ENCODE results near the gene SDHAF2. TPM values are rescaled to one million over a fixed set of nuclear protein-coding genes. Genes with fewer than 3 reads are reported as not detected.

Gene SDHAF2
- total and polyA plus RNA-seq, 9 of the 15 experiments (the other 6 are each of a cell fraction or from before 2014, with no cell fraction given) = 21.2 to 144 (median 40.4) TPM

- TF ChIP-seq REST (IDR thresholded peaks at IDR 0.05; ENCODE audit: borderline replicate concordance) (no peak), REST (CRISPR knock-in tag; IDR thresholded peaks at IDR 0.05; ENCODE audit: low read depth) (no peak), BHLHE40 (IDR thresholded peaks at IDR 0.05; ENCODE audit: low read length) (no peak), RBBP5 (IDR thresholded peaks at IDR 0.05; ENCODE audit: borderline replicate concordance, insufficient read depth, low read length, poor library complexity, severe bottlenecking) (no peak), CCNT2 (IDR thresholded peaks at IDR 0.05; ENCODE audit: borderline replicate concordance, extremely low read depth, insufficient read length, low read depth, low read length) (no peak), TBP (optimal IDR thresholded peaks at IDR 0.05; ENCODE audit: low read depth, low read length) (no peak)
Measured at GRCh38 chr11:61401173-61401572, 28.8 kb upstream of the SDHAF2 start (continued).
